Prostate gland (tissue), 2 donors: Measurements from ENCODE around the gene FGGY. TPM values are rescaled to one million over a fixed set of nuclear protein-coding genes. Genes with fewer than 3 reads are reported as not detected.
"Not testable (repeated sequence)": the region's sequence is repeated elsewhere in the genome, so short reads cannot be mapped to it uniquely, and the experiment has no call there.

ENCODE experiments used
- DNase-seq: peaks from one replicate; pipeline ENCODE4 v3.0.0-alpha.2; 2019; ENCODE audit warnings: low spot score
- H3K27ac ChIP-seq, 2 donors: fragments of 200-600 bp; sonication (generic); 2 replicates each; pipeline ENCODE4 v1.5.1; 2017 to 2019
- H3K27me3 ChIP-seq: fragments of 200-600 bp; sonication (generic); replicated peaks from 2 replicates; pipeline ENCODE4 v1.5.1; 2019; ENCODE audit not compliant: insufficient read depth
- H3K36me3 ChIP-seq, 2 donors: fragments of 200-600 bp; sonication (generic); 1 replicate in 1 of 2; 2 replicates in 1 of 2; pipeline versions ENCODE4 v1.5.1 to v1.8.1; 2017 to 2019
- H3K4me1 ChIP-seq: fragments of 200-600 bp; sonication (generic); replicated peaks from 2 replicates; pipeline ENCODE4 v1.5.1; 2019
- H3K4me3 ChIP-seq, 2 donors: fragments of 200-600 bp; sonication (generic); 2 replicates each; pipeline ENCODE4 v1.5.1; 2017 to 2019
- H3K9me3 ChIP-seq: fragments of 200-600 bp; sonication (generic); 2 replicates; pipeline ENCODE4 v1.5.1; 2017
- POLR2A ChIP-seq: fragments of 450-650 bp; IDR thresholded peaks from one replicate; pipeline ENCODE4 v1.6.1; 2016; ENCODE audit warnings: antibody characterized with exemption, mild to moderate bottlenecking
- POLR2AphosphoS5 ChIP-seq: sonication (generic); formaldehyde crosslinking; IDR thresholded peaks from one replicate; pipeline ENCODE4 v1.6.1; 2017; ENCODE audit warnings: antibody characterized with exemption
- WGBS: methylation state at CpG from one replicate; pipeline ENCODE4 v1.1.5; 2018; 5-methylcytosine and 5-hydroxymethylcytosine counted together
- intact Hi-C: fragments of 100-400 bp; cut with DNase I; formaldehyde crosslinking; loops from one replicate; pipeline ENCODE4 v1.14.2; 2022
- total RNA-seq, 2 donors: library from RNA; depleted of rRNA; stranded (reverse); fragments of >200 nt; gene quantifications; one replicate each; pipeline ENCODE4 v1.1.0, GENCODE V29; 2016
- TF ChIP-seq, protein P1 (sequence below), 4 experiments: fragments of 200-600 bp in 2 of 4; fragments of 450-650 bp in 2 of 4; sonication (generic) in 2 of 4; IDR thresholded peaks; 1 replicate in 3 of 4; 2 replicates in 1 of 4; pipeline ENCODE4 v1.5.1; 2016 to 2019; ENCODE audit warnings: antibody characterized with exemption in 4 of 4, mild to moderate bottlenecking in 2 of 4, moderate library complexity in 2 of 4

Gene FGGY
- total RNA-seq, 2 donors from 2014 or later = 28.6 to 32.2 TPM

DNA sequence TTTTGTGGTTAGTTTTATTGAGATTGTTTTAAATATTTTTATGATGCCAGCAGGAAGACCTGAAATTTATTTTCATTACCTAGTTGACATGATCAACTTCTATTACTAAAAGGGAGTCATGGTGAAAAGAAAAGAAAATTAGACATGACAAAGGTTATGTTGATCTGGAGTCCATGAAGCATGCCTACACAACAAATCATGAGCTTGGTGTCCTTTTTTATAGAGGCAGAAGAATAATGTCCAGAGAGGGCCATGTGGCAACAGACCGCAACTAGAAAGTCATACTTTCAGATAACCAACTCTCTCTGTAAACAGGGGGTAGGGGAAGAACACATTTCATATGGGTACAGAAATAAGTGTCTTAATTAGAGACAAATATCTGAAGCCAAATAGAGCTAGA lies 342.4 kb downstream of the FGGY start:
- intact Hi-C loops = no loop called here

DNA sequence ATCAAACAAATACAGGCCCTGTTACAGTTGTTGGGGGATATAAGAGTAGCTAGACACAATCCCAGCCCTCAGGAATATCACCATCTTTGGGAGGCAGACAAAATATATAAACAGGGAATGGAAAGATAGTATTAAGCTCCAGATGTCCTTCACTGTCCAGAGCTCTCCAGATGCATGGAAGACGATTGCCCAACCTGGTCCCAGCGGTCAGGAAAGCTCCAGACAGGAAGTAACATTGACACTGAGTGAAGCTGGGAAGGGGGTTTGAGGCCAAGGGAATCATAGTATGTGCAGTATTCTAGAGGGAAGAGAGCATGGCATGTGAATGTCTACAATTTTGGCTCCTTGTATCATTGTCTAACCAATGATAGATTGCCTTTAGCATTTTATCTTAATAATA lies 344.0 kb downstream of the FGGY start:
- H3K27me3 ChIP-seq = no peaks in the 10 kb centered on the region
- intact Hi-C loops = no loop called here
- H3K27ac ChIP-seq = no peak overlapping the region
- no peaks in the 10 kb centered on the region for H3K36me3 ChIP-seq
- 94% methylated on average over 2 of the region's 2 CpGs for WGBS
- TF ChIP-seq POLR2AphosphoS5 = no peak
- no peak for TF ChIP-seq POLR2A
- TF ChIP-seq, protein P1, sequence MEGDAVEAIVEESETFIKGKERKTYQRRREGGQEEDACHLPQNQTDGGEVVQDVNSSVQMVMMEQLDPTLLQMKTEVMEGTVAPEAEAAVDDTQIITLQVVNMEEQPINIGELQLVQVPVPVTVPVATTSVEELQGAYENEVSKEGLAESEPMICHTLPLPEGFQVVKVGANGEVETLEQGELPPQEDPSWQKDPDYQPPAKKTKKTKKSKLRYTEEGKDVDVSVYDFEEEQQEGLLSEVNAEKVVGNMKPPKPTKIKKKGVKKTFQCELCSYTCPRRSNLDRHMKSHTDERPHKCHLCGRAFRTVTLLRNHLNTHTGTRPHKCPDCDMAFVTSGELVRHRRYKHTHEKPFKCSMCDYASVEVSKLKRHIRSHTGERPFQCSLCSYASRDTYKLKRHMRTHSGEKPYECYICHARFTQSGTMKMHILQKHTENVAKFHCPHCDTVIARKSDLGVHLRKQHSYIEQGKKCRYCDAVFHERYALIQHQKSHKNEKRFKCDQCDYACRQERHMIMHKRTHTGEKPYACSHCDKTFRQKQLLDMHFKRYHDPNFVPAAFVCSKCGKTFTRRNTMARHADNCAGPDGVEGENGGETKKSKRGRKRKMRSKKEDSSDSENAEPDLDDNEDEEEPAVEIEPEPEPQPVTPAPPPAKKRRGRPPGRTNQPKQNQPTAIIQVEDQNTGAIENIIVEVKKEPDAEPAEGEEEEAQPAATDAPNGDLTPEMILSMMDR (IDR thresholded peaks at IDR 0.05) = no peak
- H3K4me3 ChIP-seq = no peak overlapping the region
- no peaks in the 10 kb centered on the region for H3K9me3 ChIP-seq
- H3K4me1 ChIP-seq = no peaks in the 10 kb centered on the region
- no peak for DNase-seq

More for the DNA sequence above, 342.4 kb downstream of the FGGY start:
- no peaks in the 10 kb centered on the region for H3K36me3 ChIP-seq
- no peak overlapping the region for H3K27ac ChIP-seq
- H3K4me1 ChIP-seq = no peaks in the 10 kb centered on the region
- H3K4me3 ChIP-seq = no peak overlapping the region
- 90% methylated on average over 1 of the region's 1 CpG for WGBS
- no peak for DNase-seq
- H3K27me3 ChIP-seq = no peaks in the 10 kb centered on the region
- H3K9me3 ChIP-seq = no peaks in the 10 kb centered on the region
- TF ChIP-seq POLR2AphosphoS5 (no peak), POLR2A (no peak)
- TF ChIP-seq, protein P1 (IDR thresholded peaks at IDR 0.05) = no peak

DNA sequence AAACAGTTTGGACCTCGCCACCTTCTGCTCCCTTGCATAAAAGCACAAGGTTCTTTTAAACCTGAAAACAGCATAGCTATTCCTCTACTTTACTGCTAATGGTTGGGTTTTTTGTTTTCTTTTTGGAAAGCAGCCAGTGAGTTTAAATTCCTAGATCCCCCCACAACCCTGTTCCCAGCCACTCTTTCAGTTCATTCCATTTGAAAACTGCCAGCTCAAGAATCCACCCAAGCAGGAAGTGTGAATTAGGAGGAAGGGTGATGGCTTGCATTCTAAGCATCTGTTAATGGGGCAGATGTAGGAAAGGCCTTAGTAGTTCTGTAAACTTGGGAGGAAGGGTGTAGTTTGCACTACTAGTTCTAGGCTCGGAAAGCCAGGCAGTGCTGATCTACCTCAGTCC lies 344.9 kb downstream of the FGGY start:
- TF ChIP-seq, protein P1 (IDR thresholded peaks at IDR 0.05) = no peak
- no peak for TF ChIP-seq POLR2A
- no peak for TF ChIP-seq POLR2AphosphoS5
- DNase-seq = no peak

DNA sequence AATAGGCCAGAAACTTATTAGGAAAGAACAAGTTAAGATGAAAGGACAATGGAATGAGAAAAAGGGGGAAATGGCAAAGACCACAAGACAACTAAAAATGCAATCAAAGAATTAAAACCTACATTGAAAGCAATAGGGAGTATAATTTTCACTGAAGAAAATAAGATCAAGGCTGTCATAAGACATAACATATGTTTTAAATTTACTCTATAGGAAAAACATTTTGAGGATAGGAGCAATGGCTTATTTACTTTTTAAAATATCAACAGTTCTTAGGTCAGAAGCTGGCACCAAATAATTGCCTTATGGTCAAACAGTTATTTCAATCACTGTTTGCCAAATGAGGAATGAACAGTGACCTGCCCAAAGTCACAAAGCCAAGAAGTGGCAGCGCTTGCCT lies 346.6 kb downstream of the FGGY start:
- WGBS = 95% methylated on average over 1 of the region's 1 CpG
- DNase-seq = no peak
- TF ChIP-seq POLR2A (no peak), POLR2AphosphoS5 (no peak)
- TF ChIP-seq, protein P1 (IDR thresholded peaks at IDR 0.05) = no peak
- intact Hi-C loops = no loop called here
- Histone ChIP-seq H3K9me3 (no peaks in the 10 kb centered on the region), H3K4me1 (no peaks in the 10 kb centered on the region), H3K36me3 (no peaks in the 10 kb centered on the region), H3K27me3 (no peaks in the 10 kb centered on the region), H3K4me3 (no peak overlapping the region), H3K27ac (no peak overlapping the region)

More for the DNA sequence above, 344.9 kb downstream of the FGGY start:
- Histone ChIP-seq H3K27ac (no peak overlapping the region), H3K27me3 (no peaks in the 10 kb centered on the region), H3K36me3 (no peaks in the 10 kb centered on the region), H3K9me3 (no peaks in the 10 kb centered on the region), H3K4me3 (no peak overlapping the region), H3K4me1 (no peaks in the 10 kb centered on the region)
- intact Hi-C loops = no loop called here
- 91% methylated on average over 2 of the region's 2 CpGs for WGBS

DNA sequence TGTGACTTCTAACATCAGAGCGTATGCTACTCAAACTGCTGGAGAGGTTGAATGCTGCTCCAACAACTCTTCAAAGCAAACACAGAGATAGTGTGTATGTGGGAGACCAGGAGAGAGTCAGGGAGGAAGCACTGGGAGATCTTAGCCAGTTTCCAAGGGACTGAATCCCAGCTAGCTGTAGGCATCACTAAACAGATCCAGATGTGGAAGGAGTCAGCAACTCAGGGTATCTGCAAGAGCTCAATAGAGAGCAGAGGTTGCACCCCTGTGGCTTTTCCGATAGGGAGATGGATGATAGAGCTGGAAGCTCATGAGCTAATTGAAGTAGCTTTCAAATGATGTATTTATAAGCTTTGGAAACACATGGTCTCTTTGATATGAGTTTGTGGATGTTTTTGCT lies 349.0 kb downstream of the FGGY start:
- 80% methylated on average over 2 of the region's 2 CpGs for WGBS
- H3K27ac ChIP-seq = no peak overlapping the region
- no peak overlapping the region for H3K4me3 ChIP-seq
- no peaks in the 10 kb centered on the region for H3K4me1 ChIP-seq
- no peaks in the 10 kb centered on the region for H3K36me3 ChIP-seq
- no peak for DNase-seq
- no peaks in the 10 kb centered on the region for H3K9me3 ChIP-seq
- H3K27me3 ChIP-seq = no peaks in the 10 kb centered on the region
- intact Hi-C loops = no loop called here
- TF ChIP-seq POLR2AphosphoS5 (no peak), POLR2A (no peak)
- TF ChIP-seq, protein P1 (IDR thresholded peaks at IDR 0.05) = no peak

DNA sequence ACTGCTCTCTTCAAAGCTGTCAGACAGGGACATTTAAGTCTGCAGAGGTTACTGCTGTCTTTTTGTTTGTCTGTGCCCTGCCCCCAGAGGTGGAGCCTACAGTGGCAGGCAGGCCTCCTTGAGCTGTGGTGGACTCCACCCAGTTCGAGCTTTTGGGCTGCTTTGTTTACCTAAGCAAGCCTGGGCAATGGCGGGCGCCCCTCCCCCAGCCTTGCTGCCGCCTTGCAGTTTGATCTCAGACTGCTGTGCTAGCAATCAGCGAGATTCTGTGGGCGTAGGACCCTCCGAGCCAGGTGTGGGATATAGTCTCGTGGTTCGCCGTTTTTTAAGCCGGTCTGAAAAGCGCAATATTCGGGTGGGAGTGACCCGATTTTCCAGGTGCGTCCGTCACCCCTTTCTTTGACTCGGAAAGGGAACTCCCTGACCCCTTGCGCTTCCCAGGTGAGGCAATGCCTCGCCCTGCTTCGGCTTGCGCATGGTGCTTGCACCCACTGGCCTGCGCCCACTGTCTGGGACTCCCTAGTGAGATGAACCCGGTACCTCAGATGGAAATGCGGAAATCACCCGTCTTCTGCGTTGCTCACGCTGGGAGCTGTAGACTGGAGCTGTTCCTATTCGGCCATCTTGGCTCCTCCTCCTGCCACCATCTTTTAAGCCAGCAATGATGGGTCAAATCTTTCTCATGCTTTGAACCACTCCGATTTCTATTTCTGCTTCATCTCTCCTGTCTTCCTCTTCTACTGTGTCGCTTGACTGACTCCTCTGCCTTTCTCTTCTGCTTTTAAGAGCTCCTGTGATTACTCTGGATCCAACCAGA lies 356.5 kb downstream of the FGGY start:
- intact Hi-C loops, H3K4me1 ChIP-seq, H3K27me3 ChIP-seq, H3K9me3 ChIP-seq, H3K36me3 ChIP-seq, H3K27ac ChIP-seq, H3K4me3 ChIP-seq, DNase-seq: not testable (repeated sequence)
- 84% methylated on average over 27 of the region's 30 CpGs for WGBS
